NCI-H345 treated with DMSO at 0.1 percent for 48 hours (cell line): Measurements from ENCODE around the gene ORAI3.

ENCODE experiments used
- DNase-seq: peaks from one replicate; lab custom pipeline; 2025; ENCODE audit not compliant: unreplicated experiment; lab: John Stamatoyannopoulos, UW

Gene ORAI3

GRCh38 chr16:30946671-30947540 is 2.0 kb upstream of the ORAI3 start:
- no peak for DNase-seq

GRCh38 chr16:30947541-30947858 is 1.4 kb upstream of the ORAI3 start:
- DNase-seq = no peak

- DNase-seq = no peak
Observed at GRCh38 chr16:30947859-30948666, 805 bp upstream of the ORAI3 start.

- peak; percentile 48 for DNase-seq
Observed at GRCh38 chr16:30949650-30950515, 1.0 kb downstream of the ORAI3 start.

GRCh38 chr16:30950516-30951065 is 1.7 kb downstream of the ORAI3 start:
- no peak for DNase-seq

GRCh38 chr16:30951193-30951592 is 2.3 kb downstream of the ORAI3 start:
- DNase-seq = no peak

GRCh38 chr16:30951750-30952149 is 2.9 kb downstream of the ORAI3 start:
- no peak for DNase-seq

GRCh38 chr16:30953111-30953510 is 4.2 kb downstream of the ORAI3 start:
- no peak for DNase-seq

- peak; percentile 60 for DNase-seq
Observed at GRCh38 chr16:30953511-30954124, 4.8 kb downstream of the ORAI3 start.

GRCh38 chr16:30954993-30955392 is 6.1 kb downstream of the ORAI3 start:
- DNase-seq = no peak

- peak; percentile 64 for DNase-seq
Observed at GRCh38 chr16:30956601-30957455, 8.0 kb downstream of the ORAI3 start.

- DNase-seq = peak; percentile 90
Observed at GRCh38 chr16:30957456-30958174, 8.7 kb downstream of the ORAI3 start, which contains the start of gene SETD1A. Gene SETD1A, plus strand, starts transcription at chr16:30957754. Its CDS starts 978 bp downstream, at chr16:30958732.

GRCh38 chr16:30958175-30959079 is 9.6 kb downstream of the ORAI3 start:
- DNase-seq = no peak

GRCh38 chr16:30961384-30961783 is 12.5 kb downstream of the ORAI3 start:
- DNase-seq = no peak

GRCh38 chr16:30963925-30964511 is 15.2 kb downstream of the ORAI3 start:
- DNase-seq = no peak

GRCh38 chr16:30964574-30965226 is 15.8 kb downstream of the ORAI3 start:
- no peak for DNase-seq

GRCh38 chr16:30965436-30965835 is 16.6 kb downstream of the ORAI3 start:
- no peak for DNase-seq
